ENCODE results near the gene SPEN. TPM values are rescaled to one million over a fixed set of nuclear protein-coding genes. Genes with fewer than 3 reads are reported as not detected.

The SPEN gene
- total and polyA plus RNA-seq, 9 of the 15 experiments (the other 6 are each of a cell fraction or from before 2014, with no cell fraction given): 5.7 to 87.5 (median 27.2) TPM

GRCh38 chr1:15848929-15849774, 1.6 kb downstream of the SPEN start (continued):
- TF ChIP-seq DEAF1 (CRISPR knock-in tag; IDR thresholded peaks at IDR 0.05) (no peak), FOXA1 (IDR thresholded peaks at IDR 0.05; ENCODE audit: borderline replicate concordance) (no peak), USF1 (CRISPR knock-in tag; IDR thresholded peaks at IDR 0.05) (no peak), CHD2 (IDR thresholded peaks at IDR 0.05; ENCODE audit: low read depth, low read length) (no peak), LARP7 (IDR thresholded peaks at IDR 0.05) (no peak), STAT5A (IDR thresholded peaks at IDR 0.05; ENCODE audit: borderline replicate concordance, low read length) (no peak), TSHZ1 (CRISPR knock-in tag; IDR thresholded peaks at IDR 0.05) (no peak), ZNF140 (CRISPR knock-in tag; IDR thresholded peaks at IDR 0.05) (0 out of 2 replicates have a peak, but pooled peaks have one; percentile 4), ETV1 (tag; conservative IDR thresholded peaks at IDR 0.05; ENCODE audit: low read depth) (no peak), ZNF324 (CRISPR knock-in tag; IDR thresholded peaks at IDR 0.05) (no peak), CHD1 (IDR thresholded peaks at IDR 0.05; ENCODE audit: low read length) (no peak), RHOXF2B (CRISPR knock-in tag; conservative IDR thresholded peaks at IDR 0.05) (no peak), DNMT1 (IDR thresholded peaks at IDR 0.05) (no peak), ZNF274 (IDR thresholded peaks at IDR 0.05; ENCODE audit: borderline replicate concordance, low read depth, low read length) (no peak), NRF1 (conservative IDR thresholded peaks at IDR 0.05 in 1 of 2, IDR thresholded peaks at IDR 0.05 in 1 of 2) (peak; percentile 86 to 88), FUS (optimal IDR thresholded peaks at IDR 0.05; ENCODE audit: low read depth, low read length) (no peak), PURB (CRISPR knock-in tag; IDR thresholded peaks at IDR 0.05; ENCODE audit: low read depth) (no peak), MXD1 (CRISPR knock-in tag; IDR thresholded peaks at IDR 0.05; ENCODE audit: borderline replicate concordance, poor library complexity, severe bottlenecking) (no peak), HNRNPH1 (optimal IDR thresholded peaks at IDR 0.05; ENCODE audit: low read depth, low read length) (no peak), ZNF551 (CRISPR knock-in tag; IDR thresholded peaks at IDR 0.05) (no peak), FOS (IDR thresholded peaks at IDR 0.05; ENCODE audit: extremely low read depth, insufficient read length) (no peak)

Measured in K562 (cell line).